Measurements from ENCODE around the gene PPP2R5C.
"Not testable (repeated sequence)": the region's sequence is repeated elsewhere in the genome, so short reads cannot be mapped to it uniquely, and the experiment has no call there.

The PPP2R5C gene

GRCh38 chr14:101796016-101796415 lies 34.5 kb downstream of the PPP2R5C start:
- no peak overlapping the region for H3K4me3 ChIP-seq (replicated peaks in 1 of 2; ENCODE audit: low read depth in 2 of 2, low read length in 2 of 2)
- DNase-seq (ENCODE audit: low read depth in 2 of 2) = no peak
- no peak for TF ChIP-seq CTCF (IDR thresholded peaks at IDR 0.05; ENCODE audit: low read depth, low read length)

GRCh38 chr14:101796479-101796878 lies 35.0 kb downstream of the PPP2R5C start:
- no peak for TF ChIP-seq CTCF (IDR thresholded peaks at IDR 0.05; ENCODE audit: low read depth, low read length)
- H3K4me3 ChIP-seq (replicated peaks in 1 of 2; ENCODE audit: low read depth in 2 of 2, low read length in 2 of 2) = no peak overlapping the region
- no peak for DNase-seq (ENCODE audit: low read depth in 2 of 2)

- no peak for DNase-seq (ENCODE audit: low read depth in 2 of 2)
- no peak overlapping the region for H3K4me3 ChIP-seq (replicated peaks in 1 of 2; ENCODE audit: low read depth in 2 of 2, low read length in 2 of 2)
- TF ChIP-seq CTCF (IDR thresholded peaks at IDR 0.05; ENCODE audit: low read depth, low read length) = no peak
These were observed 36.3 kb downstream of the PPP2R5C start for GRCh38 chr14:101797856-101798255.

DNA sequence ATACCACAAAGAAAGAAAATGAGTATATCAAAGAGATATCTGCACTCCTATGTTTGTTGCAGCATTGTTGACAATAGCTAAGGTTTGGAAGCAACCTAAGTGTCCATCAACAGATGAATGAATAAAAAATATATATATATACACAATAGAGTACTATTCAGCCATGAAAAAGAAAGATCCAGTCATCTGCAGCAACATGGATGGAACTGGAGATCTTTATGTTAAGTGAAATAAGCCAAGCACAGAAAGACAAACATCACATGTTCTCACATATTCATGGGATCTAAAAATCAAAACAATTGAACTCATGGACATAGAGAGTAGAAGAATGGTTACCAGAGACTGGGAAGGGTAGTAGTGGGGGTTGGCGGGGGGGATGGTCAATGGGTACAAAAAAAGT lies 42.9 kb downstream of the PPP2R5C start:
- H3K4me3 ChIP-seq (replicated peaks in 1 of 2; ENCODE audit: low read depth in 2 of 2, low read length in 2 of 2); DNase-seq (ENCODE audit: low read depth in 2 of 2): not testable (repeated sequence)

DNA sequence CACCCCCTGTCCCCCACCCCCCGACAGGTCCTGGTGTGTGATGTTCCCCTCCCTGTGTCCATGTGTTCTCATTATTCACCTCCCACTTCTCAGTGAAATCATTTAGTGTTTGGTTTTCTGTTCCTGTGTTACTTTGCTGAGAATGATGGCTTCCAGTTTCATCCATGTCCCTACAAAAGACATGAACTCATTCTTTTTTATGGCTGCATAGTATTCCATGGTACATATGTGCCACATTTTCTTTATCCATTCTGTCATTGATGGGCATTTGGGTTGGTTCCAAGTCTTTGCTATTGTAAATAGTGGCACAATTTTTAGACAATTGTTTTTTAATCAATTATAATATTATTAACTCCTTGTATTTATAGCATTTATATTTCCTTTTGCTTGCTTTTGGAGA lies 44.7 kb downstream of the PPP2R5C start:
- H3K4me3 ChIP-seq (replicated peaks in 1 of 2; ENCODE audit: low read depth in 2 of 2, low read length in 2 of 2); DNase-seq (ENCODE audit: low read depth in 2 of 2): not testable (repeated sequence)

DNA sequence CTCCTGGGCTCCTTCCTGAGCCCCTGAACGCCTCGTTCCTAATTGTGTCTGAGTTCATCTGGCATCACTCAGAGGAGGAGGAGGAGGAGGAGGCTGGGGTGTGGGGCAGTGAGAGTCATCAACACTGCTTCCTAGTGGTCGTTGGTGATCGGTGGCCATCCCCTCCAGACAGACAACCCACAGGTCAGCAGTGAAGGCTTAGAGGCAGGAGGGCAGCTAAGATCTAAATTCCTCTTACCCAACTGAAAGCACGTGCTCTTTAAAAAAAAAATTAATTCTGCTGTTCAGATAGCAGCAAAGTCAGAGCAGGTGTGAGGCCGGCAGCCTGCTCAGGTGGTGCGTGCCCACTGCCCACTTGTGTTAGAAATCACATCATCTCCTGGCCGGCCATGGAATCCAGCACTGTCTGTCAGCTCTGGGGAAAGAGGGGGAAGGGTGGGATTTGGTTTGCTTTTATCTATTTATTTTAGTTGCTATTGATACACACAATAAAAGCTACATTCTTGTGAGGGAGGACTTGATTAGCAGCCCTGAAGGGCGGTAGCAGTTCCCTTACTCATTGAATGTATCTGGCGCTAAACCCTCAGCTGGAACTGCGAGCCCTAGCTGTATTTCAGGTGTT lies 46.6 kb downstream of the PPP2R5C start:
- DNase-seq (ENCODE audit: low read depth in 2 of 2) = no peak
- H3K4me3 ChIP-seq (replicated peaks in 1 of 2; ENCODE audit: low read depth in 2 of 2, low read length in 2 of 2) = no peak overlapping the region
- no peak for TF ChIP-seq CTCF (IDR thresholded peaks at IDR 0.05; ENCODE audit: low read depth, low read length)

- peak overlapping the region; percentile 64 to 67 for H3K4me3 ChIP-seq (replicated peaks in 1 of 2; ENCODE audit: low read depth in 2 of 2, low read length in 2 of 2)
- no peak for TF ChIP-seq CTCF (IDR thresholded peaks at IDR 0.05; ENCODE audit: low read depth, low read length)
- no peak for DNase-seq (ENCODE audit: low read depth in 2 of 2)
These were observed 47.6 kb downstream of the PPP2R5C start for GRCh38 chr14:101808894-101809670.

Data from cardiac fibroblast (primary cell).